ENCODE measurements around the gene CYP24A1. TPM values are rescaled to one million over a fixed set of nuclear protein-coding genes. Genes with fewer than 3 reads are reported as not detected.

The CYP24A1 gene
- total RNA-seq, 1 experiment from 2014 or later: 1.2 TPM

- Histone ChIP-seq H3K4me3 (ENCODE audit: low read length) (no peak overlapping the region), H3K9ac (ENCODE audit: low read length) (no peak overlapping the region), H3K27me3 (ENCODE audit: low read length) (no peaks in the 10 kb centered on the region), H3K36me3 (ENCODE audit: low read depth, low read length) (no peaks in the 10 kb centered on the region), H3F3A (ENCODE audit: low read length, unreplicated experiment) (no peaks in the 10 kb centered on the region), H3K4me1 (ENCODE audit: insufficient read depth, low read length) (peaks cover 18% of the 10 kb centered on the region), H3K9me2 (replicated peaks; ENCODE audit: low read length) (no peaks in the 10 kb centered on the region), H3K4me2 (ENCODE audit: low read length) (no peak overlapping the region), H3K27ac (ENCODE audit: low read length) (no peak overlapping the region), H4K20me1 (ENCODE audit: low read length) (no peaks in the 10 kb centered on the region), H3K79me2 (ENCODE audit: low read length) (no peaks in the 10 kb centered on the region), H2AFZ (ENCODE audit: low read length) (no peak overlapping the region), H3K9me3 (ENCODE audit: low read length) (no peaks in the 10 kb centered on the region)
- BruUV-seq (replicated peaks): no TSS peak
- no peak for TF ChIP-seq CTCF (conservative IDR thresholded peaks at IDR 0.05; ENCODE audit: low read depth, low read length)
- TF ChIP-seq EZH2phosphoT487 (IDR thresholded peaks at IDR 0.05; ENCODE audit: borderline replicate concordance, low read length): no peak
- TF ChIP-seq EZH2 (IDR thresholded peaks at IDR 0.05; ENCODE audit: low read length, unreplicated experiment): no peak
- ChIA-PET POLR2A (ENCODE audit: unreplicated experiment) (no interaction called here), CTCF (interaction anchor here (0.5 to 1.4 kb wide), 6 partner anchors 8 to 484 kb away, joined by 3 to 6 read pairs (median 4); partner anchors contain the start of gene PFDN4)
- DNase-seq: no peak
- intact Hi-C loops (cut with micrococcal nuclease): loop anchor here (1.0 to 5.0 kb wide), 3 partner anchors 96 to 257 kb away; no protein-coding TSS in a partner anchor
- ATAC-seq: no peak
Measured at GRCh38 chr20:54199283-54199682, 25.5 kb upstream of the CYP24A1 start.

DNA sequence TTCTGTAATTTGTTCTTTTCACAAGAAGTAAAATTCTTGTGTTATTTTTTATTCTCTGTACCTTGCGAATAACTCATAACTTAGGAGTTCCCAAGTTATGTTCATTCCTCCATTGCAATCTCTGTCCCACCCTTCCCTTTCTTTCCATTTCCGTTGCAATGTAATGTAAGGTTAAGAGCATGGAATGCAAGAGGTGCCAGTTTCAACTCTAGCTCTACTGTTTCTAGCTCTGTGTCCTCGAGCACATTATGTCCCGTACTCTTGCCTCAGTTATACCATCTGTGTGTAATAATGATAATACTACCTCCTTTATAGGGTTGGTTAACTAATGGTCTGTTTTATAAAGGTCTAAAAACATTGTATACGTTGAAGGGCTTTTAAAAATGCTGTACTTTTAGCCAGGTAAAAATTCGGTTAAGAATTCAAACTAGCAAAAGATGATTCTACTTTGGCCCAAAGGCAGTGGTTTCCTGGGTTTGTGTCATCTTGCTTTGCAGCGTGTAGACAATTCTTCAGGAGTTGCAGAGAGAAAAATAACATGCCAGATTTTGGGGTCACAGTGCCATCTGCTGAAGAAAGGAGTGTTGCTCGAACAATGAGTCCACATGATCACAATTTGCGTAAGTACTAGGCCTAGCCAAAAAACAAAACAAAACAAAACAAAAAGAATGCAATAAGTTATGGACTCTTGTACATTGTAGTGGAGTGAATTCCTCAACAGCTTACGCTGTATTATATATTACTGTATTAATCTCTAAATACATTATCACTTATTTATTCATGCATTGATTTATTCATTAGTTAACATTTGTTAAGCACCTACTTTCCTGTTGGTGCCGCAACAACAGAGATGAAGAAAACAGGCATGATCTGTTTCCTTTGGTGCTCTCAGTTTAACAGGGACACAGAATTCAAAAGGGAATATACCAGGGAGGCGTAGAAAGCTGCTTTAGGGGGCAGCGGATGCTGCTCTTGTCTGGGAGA, 24.1 kb upstream of the CYP24A1 start:
- BruUV-seq (replicated peaks): no TSS peak
- Histone ChIP-seq H3K4me3 (ENCODE audit: low read length) (no peak overlapping the region), H2AFZ (ENCODE audit: low read length) (no peak overlapping the region), H4K20me1 (ENCODE audit: low read length) (no peaks in the 10 kb centered on the region), H3K9me2 (replicated peaks; ENCODE audit: low read length) (no peaks in the 10 kb centered on the region), H3K36me3 (ENCODE audit: low read depth, low read length) (no peaks in the 10 kb centered on the region), H3K79me2 (ENCODE audit: low read length) (no peaks in the 10 kb centered on the region), H3K4me2 (ENCODE audit: low read length) (no peak overlapping the region), H3K9ac (ENCODE audit: low read length) (no peak overlapping the region), H3K4me1 (ENCODE audit: insufficient read depth, low read length) (peaks cover 18% of the 10 kb centered on the region), H3K9me3 (ENCODE audit: low read length) (no peaks in the 10 kb centered on the region), H3F3A (ENCODE audit: low read length, unreplicated experiment) (no peaks in the 10 kb centered on the region), H3K27me3 (ENCODE audit: low read length) (no peaks in the 10 kb centered on the region), H3K27ac (ENCODE audit: low read length) (no peak overlapping the region)
- ChIA-PET CTCF (interaction anchor here (0.6 to 1.0 kb wide), 2 partner anchors 88 to 101 kb away, joined by 5 read pairs; no protein-coding TSS in a partner anchor), POLR2A (ENCODE audit: unreplicated experiment) (interaction anchor here (0.6 kb wide), 1 partner anchor 370 kb away, joined by 4 read pairs; no protein-coding TSS in a partner anchor)
- peak; percentile 93 for DNase-seq
- intact Hi-C loops (cut with micrococcal nuclease): loop anchor here (5.0 kb wide), 1 partner anchor 256 kb away; no protein-coding TSS in a partner anchor
- TF ChIP-seq CTCF (conservative IDR thresholded peaks at IDR 0.05; ENCODE audit: low read depth, low read length) (peak; percentile 88), EZH2phosphoT487 (IDR thresholded peaks at IDR 0.05; ENCODE audit: borderline replicate concordance, low read length) (no peak)
- ATAC-seq: peak; percentile 59

Data from PC-3 (cell line).